GM23338 (cell line): Measurements from ENCODE around the gene WTIP. TPM values are rescaled to one million over a fixed set of nuclear protein-coding genes. Genes with fewer than 3 reads are reported as not detected.

Experiments
- ATAC-seq: fragments of 200-7000 bp; cut with Tn5 transposase; 3 replicates; pipeline ENCODE4 v1.9.1; 2020
- DNase-seq: peaks from one replicate; pipeline ENCODE4 v3.0.0-alpha.2; 2015; ENCODE audit warnings: low spot score
- H2AFZ ChIP-seq: fragments of 200-600 bp; sonication (generic); 2 replicates; pipeline ENCODE4 v1.8.0; 2016; ENCODE audit warnings: antibody characterized with exemption, mild to moderate bottlenecking, moderate library complexity
- H3F3A ChIP-seq: fragments of 200-600 bp; sonication (generic); replicated peaks from 2 replicates; pipeline ENCODE4 v1.8.0; 2017; ENCODE audit warnings: antibody characterized with exemption, mixed run types, low read depth
- H3K27ac ChIP-seq: fragments of 200-600 bp; sonication (generic); 2 replicates; pipeline ENCODE4 v1.6.1; 2016; ENCODE audit warnings: low read depth
- H3K27me3 ChIP-seq: fragments of 200-600 bp; sonication (generic); 2 replicates; pipeline ENCODE4 v1.8.0; 2016; ENCODE audit warnings: mild to moderate bottlenecking, mixed run types, moderate library complexity; ENCODE audit not compliant: insufficient read depth
- H3K36me3 ChIP-seq: fragments of 200-600 bp; sonication (generic); 2 replicates; pipeline ENCODE4 v1.8.0; 2016; ENCODE audit warnings: mild to moderate bottlenecking; ENCODE audit not compliant: insufficient read depth
- H3K4me1 ChIP-seq: fragments of 200-600 bp; sonication (generic); 2 replicates; pipeline ENCODE4 v1.8.0; 2016; ENCODE audit warnings: mild to moderate bottlenecking, moderate library complexity; ENCODE audit not compliant: insufficient read depth
- H3K4me2 ChIP-seq: fragments of 200-600 bp; sonication (generic); 2 replicates; pipeline ENCODE4 v1.7.1; 2017; ENCODE audit warnings: mixed run types
- H3K4me3 ChIP-seq: fragments of 200-600 bp; sonication (generic); 2 replicates; pipeline ENCODE4 v1.6.1; 2016; ENCODE audit warnings: mixed run types
- H3K79me2 ChIP-seq: fragments of 200-600 bp; sonication (generic); replicated peaks from 2 replicates; pipeline ENCODE4 v1.8.0; 2017; ENCODE audit warnings: mild to moderate bottlenecking; ENCODE audit not compliant: insufficient read depth
- H3K9me2 ChIP-seq: fragments of 200-600 bp; sonication (generic); 2 replicates; pipeline ENCODE4 v1.8.0; 2017; ENCODE audit not compliant: insufficient read depth
- H4K20me1 ChIP-seq: fragments of 200-600 bp; sonication (generic); replicated peaks from 2 replicates; pipeline ENCODE4 v1.8.0; 2017; ENCODE audit warnings: mild to moderate bottlenecking; ENCODE audit not compliant: insufficient read depth
- H3K27ac Mint-ChIP-seq: 2 replicates; pipeline ENCODE4 v1.8.0; 2020; ENCODE audit warnings: inconsistent platforms, mild to moderate bottlenecking, moderate library complexity, mixed read lengths
- H3K27me3 Mint-ChIP-seq: 3 replicates; pipeline ENCODE4 v1.8.0; 2022; ENCODE audit warnings: low read depth, mild to moderate bottlenecking, moderate library complexity, mixed read lengths, inconsistent platforms; ENCODE audit not compliant: insufficient read depth, poor library complexity
- H3K36me3 Mint-ChIP-seq: 3 replicates; pipeline ENCODE4 v1.8.0; 2021; ENCODE audit warnings: low read depth, mild to moderate bottlenecking, inconsistent platforms, moderate library complexity, mixed read lengths
- H3K4me1 Mint-ChIP-seq: 3 replicates; pipeline ENCODE4 v1.8.0; 2020; ENCODE audit warnings: mild to moderate bottlenecking, inconsistent platforms, mixed read lengths
- H3K4me3 Mint-ChIP-seq: 3 replicates; pipeline ENCODE4 v1.8.0; 2021; ENCODE audit warnings: moderate library complexity, mild to moderate bottlenecking, inconsistent platforms, mixed read lengths
- H3K9me3 Mint-ChIP-seq: 3 replicates; pipeline ENCODE4 v1.8.0; 2020; ENCODE audit warnings: moderate library complexity, mild to moderate bottlenecking, inconsistent platforms, mixed read lengths
- CREB1 ChIP-seq: fragments of 250-450 bp; sonication (Bioruptor Pico); IDR thresholded peaks from 2 replicates; pipeline ENCODE4 v1.5.0; 2020; ENCODE audit warnings: low read depth, mild to moderate bottlenecking, moderate library complexity
- CTCF ChIP-seq, 2 experiments: fragments of 200-600 bp in 1 of 2; sonication (generic) in 1 of 2; conservative IDR thresholded peaks; 2 replicates each; pipeline versions ENCODE4 v1.5.1 to v1.6.1; 2016 to 2017; ENCODE audit warnings: antibody characterized with exemption in 2 of 2, low read depth in 2 of 2, mild to moderate bottlenecking in 2 of 2, moderate library complexity in 1 of 2
- EZH2phosphoT487 ChIP-seq: fragments of 200-600 bp; sonication (generic); IDR thresholded peaks from one replicate; pipeline ENCODE4 v1.8.1; 2018; ENCODE audit warnings: antibody characterized with exemption; ENCODE audit not compliant: unreplicated experiment
- NANOG ChIP-seq: IDR thresholded peaks from 2 replicates; pipeline ENCODE4 v1.6.1; 2016; ENCODE audit warnings: antibody characterized with exemption, borderline replicate concordance
- REST ChIP-seq: IDR thresholded peaks from one replicate; pipeline ENCODE4 v1.6.1; 2018; ENCODE audit warnings: antibody characterized with exemption; ENCODE audit not compliant: unreplicated experiment
- ZNF114 ChIP-seq: fragments of 250-450 bp; sonication (Bioruptor Pico); IDR thresholded peaks from 2 replicates; pipeline ENCODE4 v1.5.0; 2020; ENCODE audit warnings: mild to moderate bottlenecking, moderate library complexity
- ZNF462 ChIP-seq: fragments of 250-450 bp; sonication (Bioruptor Pico); IDR thresholded peaks from 2 replicates; pipeline ENCODE4 v1.5.0; 2020; ENCODE audit warnings: mild to moderate bottlenecking, moderate library complexity
- polyA plus RNA-seq: library from polyadenylated mRNA; unstranded; fragments of >200 nt; fragmentation: Nextera tagmentation; extraction: Ambion mirVana; gene quantifications from 2 replicates; pipeline ENCODE4 v1.2.1, GENCODE V29; 2016
- total RNA-seq: library from RNA; depleted of rRNA; stranded (reverse); fragments of >200 nt; shearing (Covaris generic); gene quantifications from 2 replicates; pipeline ENCODE4 v1.2.3, GENCODE V29; 2014

WTIP gene
- total and polyA plus RNA-seq, 2 experiments from 2014 or later: 0.47 to 8.9 TPM

- Histone ChIP-seq H3K4me1 (no peaks in the 10 kb centered on the region), H3F3A (no peaks in the 10 kb centered on the region), H3K79me2 (no peaks in the 10 kb centered on the region), H4K20me1 (no peaks in the 10 kb centered on the region; the same call in 1 of the 2 replicates), H3K27ac (no peak overlapping the region), H3K9me2 (no peaks in the 10 kb centered on the region), H2AFZ (no peak overlapping the region), H3K36me3 (no peaks in the 10 kb centered on the region), H3K4me3 (no peak overlapping the region), H3K27me3 (peaks cover 10% of the 10 kb centered on the region), H3K4me2 (no peak overlapping the region)
- no peak overlapping the region for H3K27ac Mint-ChIP-seq
- peaks cover 15% of the 10 kb centered on the region for H3K9me3 Mint-ChIP-seq
- H3K4me3 Mint-ChIP-seq: no peak overlapping the region
- DNase-seq (no peak), ATAC-seq (no peak)
- H3K27me3 Mint-ChIP-seq: peaks cover 10% of the 10 kb centered on the region
- TF ChIP-seq CREB1: no peak
- no peak for TF ChIP-seq NANOG
- TF ChIP-seq EZH2phosphoT487: no peak
- no peak for TF ChIP-seq ZNF462 (CRISPR knock-in tag)
- TF ChIP-seq ZNF114: no peak
- no peak for TF ChIP-seq CTCF (conservative IDR thresholded peaks at IDR 0.05; ENCODE audit: low read depth in 2 of 2)
- TF ChIP-seq REST: no peak
- peaks cover 4% of the 10 kb centered on the region; the same call in 2 of the 3 replicates for H3K4me1 Mint-ChIP-seq
- H3K36me3 Mint-ChIP-seq: peaks cover 4% of the 10 kb centered on the region; the same call in 1 of the 3 replicates
Measured at GRCh38 chr19:34505321-34506025, 23.9 kb downstream of the WTIP start.
